ENCODE measurements around the gene SPOUT1.

DNA sequence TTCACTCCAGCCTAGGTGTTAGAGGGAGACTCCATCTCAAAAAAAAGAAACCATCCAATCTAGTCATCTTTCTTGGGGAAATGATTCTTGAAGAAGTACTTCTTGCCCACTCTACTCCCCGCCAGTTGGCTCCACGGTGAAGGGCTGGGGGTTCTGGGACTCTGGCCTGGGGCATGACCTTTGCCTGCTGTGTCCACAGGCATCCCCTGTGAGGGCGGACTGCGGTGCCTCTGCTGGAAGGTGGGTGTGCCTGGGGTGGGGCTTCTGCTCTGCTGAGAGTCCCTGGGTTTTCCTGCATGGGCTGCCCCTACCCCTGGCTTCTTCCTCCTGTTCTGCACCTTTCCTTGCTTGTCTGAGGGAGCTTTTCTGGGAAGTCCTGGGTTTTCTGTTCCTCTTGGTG, 39.1 kb downstream of the SPOUT1 start:
- TF ChIP-seq CTCF (IDR thresholded peaks at IDR 0.05) (no peak), POLR2A (IDR thresholded peaks at IDR 0.05) (no peak)

Data from Peyer's patch (tissue), 4 donors.